HL-60 (cell line): ENCODE data around the gene POLR2L.

Source experiments
- DNase-seq, 2 experiments: peaks; one replicate each; pipeline ENCODE4 v3.0.0-alpha.2; 2010 to 2020; ENCODE audit warnings: low read depth in 1 of 2, low spot score in 1 of 2
- H3K27ac ChIP-seq: fragments of 250-450 bp; sonication (Bioruptor Pico); replicated peaks from 2 replicates; pipeline ENCODE4 v1.5.1; 2020; ENCODE audit warnings: mild to moderate bottlenecking, moderate library complexity
- H3K27me3 ChIP-seq: fragments of 250-450 bp; sonication (Bioruptor Pico); 2 replicates; pipeline ENCODE4 v1.5.1; 2021; ENCODE audit warnings: mild to moderate bottlenecking, moderate library complexity; ENCODE audit not compliant: insufficient read depth, poor library complexity, severe bottlenecking
- H3K4me3 ChIP-seq: replicated peaks from 2 replicates; pipeline ENCODE4 v1.5.1; 2011; ENCODE audit warnings: mild to moderate bottlenecking, control low read depth, low read length; ENCODE audit not compliant: insufficient read depth
- CTCF ChIP-seq: IDR thresholded peaks from one replicate; pipeline ENCODE4 v1.5.1; 2011; ENCODE audit warnings: low read length, control low read depth, inconsistent platforms; ENCODE audit not compliant: insufficient read depth
- GABPA ChIP-seq: IDR thresholded peaks from 2 replicates; pipeline ENCODE4 v1.6.1; 2012; ENCODE audit warnings: low read depth
- POLR2AphosphoS5 ChIP-seq: IDR thresholded peaks from 2 replicates; pipeline ENCODE4 v1.6.1; 2012; ENCODE audit warnings: low read depth
- REST ChIP-seq: IDR thresholded peaks from 2 replicates; pipeline ENCODE4 v1.6.1; 2012; ENCODE audit warnings: low read depth; ENCODE audit not compliant: insufficient replicate concordance
- SPI1 ChIP-seq: IDR thresholded peaks from 2 replicates; pipeline ENCODE4 v1.6.1; 2012; ENCODE audit warnings: low read depth, mild to moderate bottlenecking, borderline replicate concordance

Gene POLR2L

DNA sequence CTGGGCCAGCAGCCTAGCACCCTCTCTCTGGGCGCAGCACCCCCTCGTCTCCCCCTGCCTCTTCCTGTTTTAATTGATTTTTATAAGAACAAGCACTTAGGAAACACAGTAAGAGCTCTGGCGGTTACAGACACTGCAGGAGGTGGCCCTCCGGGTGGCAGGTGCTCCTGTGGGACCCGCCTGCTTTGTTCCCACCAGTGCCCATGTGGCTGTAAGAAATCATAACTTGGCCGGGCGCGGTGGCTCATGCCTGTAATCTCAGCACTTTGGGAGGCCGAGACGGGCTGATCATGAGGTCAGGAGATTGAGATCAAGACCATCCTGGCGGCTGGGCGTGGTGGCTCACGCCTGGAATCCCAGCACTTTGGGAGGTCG lies 18.8 kb upstream of the POLR2L start:
- Histone ChIP-seq H3K4me3 (no peak overlapping the region), H3K27ac (no peak overlapping the region), H3K27me3 (peaks cover 2% of the 10 kb centered on the region)
- TF ChIP-seq SPI1 (no peak), REST (no peak), GABPA (no peak), POLR2AphosphoS5 (no peak), CTCF (no peak)
- no peak for DNase-seq

- no peak overlapping the region for H3K4me3 ChIP-seq
- H3K27me3 ChIP-seq: peaks cover 2% of the 10 kb centered on the region
- H3K27ac ChIP-seq: no peak overlapping the region
- TF ChIP-seq POLR2AphosphoS5 (no peak), GABPA (no peak), CTCF (no peak), REST (no peak), SPI1 (no peak)
- no peak for DNase-seq
Observed at GRCh38 chr11:860234-861104, 18.1 kb upstream of the POLR2L start.

GRCh38 chr11:859394-860131 lies 17.2 kb upstream of the POLR2L start:
- TF ChIP-seq POLR2AphosphoS5 (no peak), SPI1 (no peak), GABPA (no peak), CTCF (no peak), REST (no peak)
- Histone ChIP-seq H3K4me3 (no peak overlapping the region), H3K27me3 (peaks cover 2% of the 10 kb centered on the region), H3K27ac (no peak overlapping the region)
- no peak for DNase-seq
